Stimulated activated CD8-positive, alpha-beta memory T cell treated with anti-CD3 and anti-CD28 coated beads, Interleukin-12 subunit alpha, Interleukin-12 subunit beta, amount 100 ng/mL, for 24 hours (primary cell): ENCODE results near the gene SNAP25.

Experiments used
- DNase-seq: peaks from one replicate; pipeline ENCODE4 v3.0.0-alpha.2; 2020; ENCODE audit errors: extremely low read depth

Gene SNAP25

DNA sequence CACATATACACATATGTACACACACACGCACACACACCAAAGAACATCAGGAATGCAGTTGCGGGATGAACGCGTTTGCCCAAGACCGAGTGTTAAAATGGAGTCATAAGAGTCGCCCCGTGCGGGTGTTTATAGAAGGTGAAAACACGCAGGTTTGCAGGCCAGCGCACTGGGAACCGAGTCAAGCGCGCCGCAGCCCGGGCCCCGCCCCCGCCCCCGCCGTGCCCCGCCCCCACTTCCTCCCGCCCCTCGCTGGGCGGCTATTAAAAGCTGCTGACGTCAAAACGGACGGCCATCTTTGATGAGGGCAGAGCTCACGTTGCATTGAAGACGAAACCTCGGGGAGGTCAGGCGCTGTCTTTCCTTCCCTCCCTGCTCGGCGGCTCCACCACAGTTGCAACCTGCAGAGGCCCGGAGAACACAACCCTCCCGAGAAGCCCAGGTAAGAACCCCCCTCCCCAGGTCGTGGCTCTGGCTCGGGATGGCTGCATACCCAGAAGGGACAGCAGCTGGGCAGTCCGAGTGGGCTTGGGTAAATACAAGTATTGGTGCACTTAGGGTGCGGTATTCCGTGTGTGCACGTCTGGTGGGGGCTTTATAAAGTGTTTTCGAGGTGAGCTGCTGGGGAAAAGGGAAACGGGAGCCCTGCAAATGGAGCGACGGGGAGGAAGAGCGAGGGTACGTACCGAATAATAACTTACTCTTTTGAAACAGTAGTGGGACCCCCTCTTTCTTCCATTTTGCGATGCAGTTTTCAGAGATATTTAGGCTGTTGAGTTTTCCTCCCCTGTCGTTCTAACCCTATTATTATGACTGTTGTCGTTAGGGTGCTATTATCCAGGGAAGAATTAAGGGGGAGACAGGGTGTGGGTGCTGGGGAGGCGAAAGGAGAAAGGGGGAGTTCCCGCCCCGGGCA lies at the start of gene SNAP25:
TSS of gene SNAP25 (plus strand) at position 295 of the 916 bp plus-strand sequence. CDS start 56,662 bp downstream, outside the sequence.
- no peak for DNase-seq

DNA sequence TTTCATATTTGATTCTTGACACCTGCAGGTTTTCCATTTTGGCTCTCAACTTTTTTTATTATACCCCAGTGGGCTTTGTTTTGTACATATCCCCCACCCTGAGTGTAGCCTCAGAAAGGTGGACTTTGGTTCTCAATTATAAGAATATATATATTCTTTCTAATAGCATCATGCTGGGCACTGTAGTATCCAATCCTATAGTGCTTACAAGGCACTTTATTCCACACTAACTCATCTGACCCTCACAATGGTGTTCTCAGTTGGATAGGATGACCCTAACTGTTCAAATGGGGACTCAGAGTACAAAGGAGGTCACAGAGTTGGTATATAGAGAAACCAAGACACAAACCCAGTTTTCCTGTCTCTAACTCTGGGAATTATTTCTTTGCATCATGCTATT lies 48.9 kb upstream of the SNAP25 start:
- no peak for DNase-seq

DNA sequence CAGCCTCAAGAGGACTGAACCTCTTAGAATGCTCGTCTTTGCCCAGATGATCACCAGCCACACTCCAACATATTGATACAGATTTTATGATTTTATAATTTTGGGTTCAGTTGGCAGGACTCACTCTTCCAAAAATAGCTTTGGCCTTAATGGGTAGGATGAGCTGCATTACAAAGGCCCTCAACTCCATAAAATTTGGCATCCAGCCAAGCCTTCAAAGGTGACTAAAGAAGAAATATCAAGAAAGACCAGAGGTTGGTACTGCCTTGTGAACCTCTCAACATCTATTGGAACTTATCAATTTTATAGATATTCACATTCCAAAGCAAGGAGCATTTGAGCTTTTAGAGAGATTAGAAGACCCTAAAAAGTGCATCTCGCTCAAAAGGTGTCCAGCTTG lies 48.4 kb upstream of the SNAP25 start:
- no peak for DNase-seq

DNA sequence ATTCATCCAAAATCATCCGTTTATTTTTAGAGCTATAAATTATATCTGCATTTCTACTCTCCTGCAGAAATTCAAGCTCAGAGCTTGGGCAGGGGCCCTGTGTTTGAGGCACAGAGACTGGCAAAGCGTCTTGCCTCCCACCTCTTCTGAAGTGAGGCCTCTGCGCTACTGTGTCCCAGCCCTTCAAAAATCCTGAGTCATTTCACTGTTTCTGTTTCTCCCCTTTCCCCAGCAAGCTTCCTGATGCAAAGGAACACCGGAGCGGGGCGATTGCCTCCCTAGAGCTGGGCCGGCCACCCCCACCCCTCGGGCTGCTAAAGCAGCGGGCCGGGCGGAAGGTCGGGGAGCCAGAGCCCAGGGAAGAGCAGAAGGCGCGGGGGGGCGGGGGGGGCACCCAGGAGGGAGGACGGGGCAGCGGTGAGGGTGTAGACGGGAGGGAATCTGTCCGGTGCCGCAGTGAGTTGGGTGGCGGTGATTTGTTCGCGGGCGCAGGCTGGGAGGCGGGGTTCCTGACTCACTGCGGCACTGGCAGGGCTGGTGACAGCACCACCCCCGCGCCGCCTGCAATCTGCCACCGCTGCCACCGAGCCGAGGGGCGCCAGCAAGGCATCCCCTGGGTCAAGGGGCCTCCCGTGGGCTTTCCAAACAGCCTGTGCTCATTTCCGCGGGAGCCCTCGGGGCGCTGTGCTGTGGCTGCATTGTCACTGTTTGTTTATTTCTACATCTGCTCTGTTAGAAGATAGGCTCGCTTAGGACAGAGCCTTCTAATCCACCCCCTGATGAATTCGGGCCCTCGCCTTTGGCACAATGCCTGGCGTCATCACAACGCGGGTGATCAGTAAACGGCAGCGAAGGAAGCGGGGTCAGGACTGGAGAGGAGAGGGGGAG lies 46.5 kb upstream of the SNAP25 start:
- no peak for DNase-seq

DNA sequence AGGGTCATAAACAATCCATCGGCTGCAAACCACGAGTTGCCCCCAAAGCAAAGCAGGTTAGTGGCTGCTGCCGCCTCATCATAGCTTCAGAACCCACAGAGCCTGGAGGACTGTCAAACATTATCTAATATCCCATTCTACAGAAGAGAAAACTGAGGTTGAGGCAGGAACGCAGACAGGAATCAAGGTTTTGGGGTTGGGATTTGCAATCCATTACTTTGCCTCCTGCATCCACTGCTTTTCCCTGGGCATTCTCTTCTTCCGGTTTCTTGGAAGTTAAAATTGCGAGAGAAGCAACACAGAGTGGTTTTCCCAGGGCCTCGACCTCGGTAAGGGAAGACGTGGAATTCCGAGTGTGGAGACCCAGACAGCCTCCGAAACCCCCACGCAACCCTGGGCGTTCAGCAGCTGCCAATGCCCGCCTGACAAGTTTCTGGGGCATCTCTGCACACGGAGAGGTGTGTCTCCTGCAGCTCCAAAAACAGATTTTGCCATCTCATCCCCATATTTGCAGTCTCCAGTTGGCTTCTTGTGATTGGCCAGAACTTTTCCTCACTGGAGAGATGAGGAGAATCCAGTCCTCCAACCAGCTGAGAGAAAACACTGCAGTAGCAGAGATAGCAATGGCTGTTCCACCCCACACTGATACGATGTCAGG lies 45.5 kb upstream of the SNAP25 start:
- no peak for DNase-seq

DNA sequence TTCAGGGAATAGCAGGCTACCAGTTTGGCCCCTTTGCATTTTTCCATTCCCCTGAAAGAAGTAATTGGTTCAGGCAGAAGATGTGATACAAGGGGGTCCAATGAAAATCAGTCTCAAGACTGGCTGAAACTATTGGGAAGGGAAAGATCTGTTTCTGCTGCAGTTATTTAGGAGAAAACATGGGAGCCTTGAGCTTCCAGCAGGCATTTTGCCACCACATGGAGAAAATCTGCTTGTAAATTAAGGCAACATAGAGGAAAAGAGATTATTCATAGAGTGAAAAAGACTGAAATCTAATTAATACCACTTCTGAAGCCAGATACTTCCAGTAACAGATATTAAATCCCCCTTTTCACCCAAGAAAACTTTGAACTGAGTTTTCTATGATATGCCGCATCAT lies 44.2 kb upstream of the SNAP25 start:
- DNase-seq = no peak

DNA sequence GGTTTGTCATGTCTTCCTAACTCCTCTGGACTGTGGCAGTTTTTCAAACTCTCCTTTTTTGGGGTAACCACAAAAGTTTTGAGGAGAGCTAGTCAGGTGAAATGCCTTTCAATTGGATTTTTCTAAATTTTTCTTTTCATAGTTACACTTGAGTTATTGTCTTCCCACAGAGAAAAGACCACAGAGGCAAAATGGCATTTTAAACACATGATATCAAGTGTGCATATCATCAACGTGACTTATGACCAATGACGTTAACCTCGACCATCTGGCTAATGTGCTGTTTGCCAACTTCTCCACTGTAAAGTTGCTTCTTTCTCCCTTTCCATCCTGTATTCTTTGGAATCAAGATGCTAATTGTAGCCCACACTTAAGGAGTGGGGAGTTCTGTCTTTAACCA lies 41.3 kb upstream of the SNAP25 start:
- DNase-seq = no peak

DNA sequence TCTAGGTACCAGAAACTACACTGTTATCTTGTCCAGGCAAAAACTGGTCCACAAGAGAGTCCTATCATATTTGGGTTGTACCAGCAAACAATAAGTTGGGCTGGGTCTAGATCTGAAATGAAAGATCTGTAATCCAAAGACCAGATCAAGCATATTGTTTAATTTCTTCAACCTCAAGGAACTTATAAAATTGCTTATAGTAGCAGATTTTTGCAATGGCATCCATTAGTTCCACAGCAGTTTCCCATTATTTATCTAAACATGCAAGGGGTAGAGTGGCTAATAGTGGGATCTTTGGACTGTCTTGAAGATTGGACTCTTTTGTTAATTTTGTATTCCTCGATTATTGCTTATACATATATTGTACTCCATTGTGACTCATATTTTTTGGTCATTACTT lies 40.5 kb upstream of the SNAP25 start:
- no peak for DNase-seq

DNA sequence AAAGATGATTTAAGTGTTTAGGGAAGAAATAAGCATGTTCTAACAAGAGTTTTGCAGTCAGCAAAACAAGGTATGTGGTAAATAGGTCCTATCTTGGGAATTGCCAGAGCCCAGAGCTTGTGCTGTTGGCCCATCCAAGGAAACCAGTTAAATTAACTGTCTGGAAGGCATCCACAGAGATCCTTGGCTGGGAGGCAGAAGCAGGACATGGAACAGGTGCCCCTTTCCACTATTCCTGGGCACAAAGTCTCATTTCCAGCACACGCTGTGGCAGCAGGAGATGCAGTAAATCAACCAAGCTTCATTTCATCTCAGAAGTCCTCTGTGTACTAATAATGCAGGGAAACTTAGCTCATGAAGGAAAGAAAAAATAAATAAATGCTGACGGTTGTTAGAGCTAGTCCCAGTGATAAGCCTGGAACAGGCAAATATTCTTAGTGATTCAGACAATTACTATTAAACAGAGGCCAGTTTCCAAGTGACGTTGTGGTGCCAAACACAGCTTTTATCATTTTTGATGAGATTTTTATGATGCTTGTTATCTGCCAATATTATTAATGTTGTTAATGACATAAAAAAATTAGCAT lies 39.8 kb upstream of the SNAP25 start:
- no peak for DNase-seq

DNA sequence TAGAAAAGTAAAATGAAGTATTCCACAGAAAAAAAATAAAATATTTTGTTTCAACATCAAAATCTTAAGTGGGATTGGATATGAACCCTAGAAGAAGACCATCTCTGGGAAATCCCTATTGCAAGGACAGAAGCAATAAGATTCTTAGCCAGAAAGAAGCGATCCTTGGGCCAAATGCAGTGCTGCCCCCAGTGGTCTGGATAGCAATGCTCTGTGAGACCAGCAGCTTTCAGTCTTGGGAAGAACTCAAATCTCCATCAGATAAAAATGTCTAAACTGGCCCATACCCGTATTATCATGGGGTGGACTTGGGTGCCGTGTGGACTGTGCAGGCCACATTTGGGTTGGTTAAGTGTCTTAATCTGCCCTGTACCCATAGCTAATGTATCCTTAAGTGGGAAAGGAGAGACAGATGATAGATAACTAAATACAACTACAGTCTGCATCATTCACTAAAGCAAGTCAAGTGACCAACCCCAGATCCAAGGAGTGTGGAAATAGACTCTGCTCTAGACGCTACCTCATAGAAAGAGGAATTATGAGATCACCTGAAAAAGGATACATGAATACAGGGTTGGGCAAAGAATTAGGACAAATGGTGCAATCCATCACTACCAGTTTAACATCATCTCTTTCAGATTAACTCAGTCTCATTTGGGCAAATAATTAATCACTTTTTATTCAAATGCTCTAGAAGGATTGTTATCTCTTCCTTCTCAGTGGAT lies 38.9 kb upstream of the SNAP25 start:
- no peak for DNase-seq

DNA sequence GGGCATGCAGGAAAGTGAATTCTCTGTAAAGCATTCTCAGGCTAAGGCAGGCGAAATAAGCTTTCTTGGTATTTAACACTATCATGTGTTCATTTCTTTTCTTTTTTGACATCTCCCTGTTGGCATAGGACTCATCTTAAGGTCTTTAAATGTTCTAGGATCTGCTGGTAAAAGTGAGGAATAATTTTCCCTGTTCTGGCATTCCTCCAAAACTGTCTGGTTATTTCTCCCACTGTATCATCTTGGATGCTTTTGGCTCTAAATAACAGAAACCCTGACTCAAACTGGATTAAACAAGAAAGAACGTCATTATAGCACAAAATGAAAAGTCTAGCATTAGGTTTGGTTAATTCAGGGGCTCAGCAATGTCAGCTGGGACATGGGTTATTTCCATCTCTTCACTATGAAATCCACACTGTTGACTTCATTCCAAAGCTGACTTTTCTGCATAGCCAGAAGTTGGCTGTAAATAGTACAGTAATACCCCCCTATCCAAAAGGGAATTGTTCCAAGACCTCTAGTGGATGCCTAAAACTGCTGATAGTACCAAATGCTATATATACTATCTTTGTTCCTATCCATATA lies 37.9 kb upstream of the SNAP25 start:
- DNase-seq = no peak

DNA sequence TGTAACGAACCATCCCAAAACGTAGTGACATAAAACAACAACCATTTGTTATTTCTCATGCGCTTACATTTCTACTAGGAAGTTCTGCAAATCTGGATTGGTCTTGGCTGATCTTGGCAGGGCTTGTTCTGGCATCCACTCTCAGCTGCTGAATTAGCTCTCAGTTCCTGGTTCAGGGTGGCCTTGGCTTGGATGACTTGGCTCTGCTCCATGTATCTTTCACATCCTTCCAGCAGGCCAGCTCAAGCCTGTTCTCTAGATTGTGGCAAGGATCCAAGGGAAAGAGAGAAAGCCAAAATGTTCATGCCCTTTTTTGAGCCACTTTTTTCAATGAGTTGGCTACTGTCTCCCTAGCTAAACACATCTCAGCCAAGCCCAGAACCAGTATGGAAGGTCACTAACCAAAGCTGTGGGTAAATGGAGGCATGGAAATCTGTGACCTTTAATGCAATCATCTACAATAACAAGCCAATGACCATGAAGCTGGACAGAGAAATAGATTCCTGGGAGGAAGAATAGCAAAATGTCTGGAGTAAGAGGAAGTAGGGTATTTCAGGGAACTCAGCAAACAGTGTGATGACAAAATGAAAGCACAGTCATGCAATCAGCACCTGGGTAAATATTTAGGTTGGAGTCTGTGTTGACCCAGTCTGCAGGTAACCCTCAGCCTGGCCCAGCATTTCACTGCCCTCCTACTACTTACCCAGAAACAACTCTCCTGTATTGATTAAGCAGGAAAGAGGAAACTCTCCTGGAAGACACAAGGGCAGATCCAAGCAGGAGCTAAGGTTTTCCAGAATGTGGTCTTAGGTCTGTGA lies 32.7 kb upstream of the SNAP25 start:
- no peak for DNase-seq

DNA sequence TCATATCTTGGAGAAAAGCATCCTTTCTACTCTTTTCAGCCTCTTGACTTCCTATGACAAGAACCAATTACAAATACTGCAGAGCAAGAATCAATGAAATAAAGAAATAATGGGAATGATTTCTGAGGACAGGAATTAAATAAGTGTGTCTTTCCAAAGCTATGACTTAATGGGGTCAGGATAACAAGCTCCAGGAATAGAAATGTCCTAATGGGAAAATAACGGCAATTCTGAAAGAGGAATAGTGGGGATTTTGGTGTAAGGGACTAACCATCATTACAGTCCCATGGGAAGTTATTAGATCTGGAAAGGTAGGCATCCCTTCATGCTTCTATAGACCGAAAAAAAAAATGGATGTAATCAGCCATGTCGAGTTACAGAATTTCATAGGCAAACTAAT lies 28.2 kb upstream of the SNAP25 start:
- DNase-seq = no peak

DNA sequence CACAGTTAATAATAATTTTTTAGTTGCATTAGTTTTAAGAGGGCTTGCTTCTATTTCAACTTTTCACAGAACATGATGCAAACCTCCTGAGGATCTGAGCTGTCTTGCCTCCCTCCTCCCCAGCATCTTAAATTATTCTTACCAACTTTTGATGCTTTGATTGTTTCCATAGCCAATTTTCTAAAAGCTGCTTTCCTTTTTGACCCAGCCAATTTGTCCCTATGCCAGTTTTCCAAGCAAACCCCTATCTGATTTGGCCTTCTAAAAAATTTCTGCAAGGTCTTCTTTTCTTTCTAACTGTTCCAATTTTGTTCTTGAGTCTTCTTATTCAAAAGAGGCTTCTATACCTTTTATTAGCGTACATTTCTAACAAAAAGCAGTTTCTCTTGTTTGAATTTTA lies 26.5 kb upstream of the SNAP25 start:
- no peak for DNase-seq

DNA sequence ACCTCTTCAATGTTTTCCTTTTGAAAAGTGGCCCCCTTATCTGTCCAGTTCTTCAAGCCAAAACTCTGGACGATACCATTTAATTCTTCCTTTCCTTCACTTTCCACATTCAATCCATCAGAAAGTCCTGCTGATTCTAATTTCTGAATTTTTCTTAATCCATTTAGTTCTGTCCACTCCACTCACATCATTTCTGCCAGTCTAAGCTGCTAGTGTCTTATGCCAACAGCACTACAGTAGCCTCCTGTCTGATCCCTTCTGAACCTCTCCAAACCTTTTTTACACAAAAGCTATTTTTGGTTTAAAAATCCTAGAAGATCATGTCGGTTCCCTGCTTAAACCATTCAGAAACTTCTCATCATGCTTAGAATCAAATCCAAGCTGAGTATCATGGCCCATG lies 24.5 kb upstream of the SNAP25 start:
- DNase-seq = no peak

DNA sequence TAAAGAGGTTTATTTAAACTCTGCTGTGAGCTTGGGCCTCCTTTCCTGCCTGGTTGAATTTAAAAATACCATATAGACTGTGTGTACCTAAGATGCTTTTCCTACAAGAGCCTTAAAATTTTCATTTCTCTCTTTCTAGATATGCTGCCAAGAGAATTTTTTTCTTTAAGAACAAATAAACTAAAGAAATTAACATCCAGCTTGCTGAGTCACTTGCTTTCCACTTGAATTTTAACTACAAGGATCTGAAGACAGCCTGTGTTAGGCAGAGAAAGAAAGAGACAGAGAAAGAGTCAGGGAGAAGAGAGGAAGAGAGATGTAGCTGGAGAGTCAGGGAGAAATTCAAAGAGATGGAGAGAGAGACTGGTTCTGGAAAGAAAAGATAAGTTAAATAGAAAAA lies 18.3 kb upstream of the SNAP25 start:
- DNase-seq = no peak

DNA sequence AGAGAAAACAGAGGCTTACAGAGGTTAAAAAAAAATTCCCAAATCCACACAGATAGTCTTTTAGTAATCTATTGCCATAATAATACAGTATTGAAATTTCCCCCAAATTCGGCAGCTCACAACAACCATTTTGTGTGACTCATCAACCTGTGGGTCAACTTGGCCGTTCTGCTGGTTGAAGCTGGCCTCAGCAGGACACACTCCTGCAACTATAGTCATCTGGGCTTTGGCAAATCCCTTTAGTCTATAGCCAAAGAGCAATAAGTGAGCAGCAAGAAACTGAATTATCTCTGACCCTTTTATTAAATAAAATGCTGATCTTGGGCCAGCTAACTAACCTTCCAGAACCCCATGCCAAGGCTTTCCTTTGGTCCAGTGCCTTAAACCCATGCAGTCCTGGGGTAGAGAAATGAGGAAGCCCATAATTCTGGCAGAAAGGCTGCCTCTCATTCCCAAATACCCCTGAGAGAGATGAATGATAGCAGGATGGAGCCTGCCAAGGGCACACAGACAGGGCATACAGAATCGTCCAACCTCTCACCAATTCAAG lies 17.2 kb upstream of the SNAP25 start:
- no peak for DNase-seq

DNA sequence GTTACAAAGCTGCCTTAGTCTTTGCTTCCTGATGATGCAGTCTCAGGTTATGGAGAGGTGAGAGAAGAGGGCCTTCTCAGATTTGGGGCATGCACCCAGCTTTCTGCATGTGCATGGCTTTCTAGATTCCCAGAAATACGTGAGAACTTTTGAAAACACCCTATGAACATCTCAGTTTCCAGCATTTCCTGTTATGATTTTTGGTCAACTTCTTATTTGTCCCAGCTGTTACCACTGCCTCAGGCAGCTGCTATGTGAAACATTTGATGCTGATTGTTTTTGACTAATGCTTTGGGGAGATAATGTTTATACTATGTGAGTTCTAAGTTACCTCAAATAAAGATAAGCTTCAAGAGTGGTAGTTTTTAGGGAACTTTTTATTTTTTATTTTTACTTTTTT lies 9.5 kb upstream of the SNAP25 start:
- no peak for DNase-seq

DNA sequence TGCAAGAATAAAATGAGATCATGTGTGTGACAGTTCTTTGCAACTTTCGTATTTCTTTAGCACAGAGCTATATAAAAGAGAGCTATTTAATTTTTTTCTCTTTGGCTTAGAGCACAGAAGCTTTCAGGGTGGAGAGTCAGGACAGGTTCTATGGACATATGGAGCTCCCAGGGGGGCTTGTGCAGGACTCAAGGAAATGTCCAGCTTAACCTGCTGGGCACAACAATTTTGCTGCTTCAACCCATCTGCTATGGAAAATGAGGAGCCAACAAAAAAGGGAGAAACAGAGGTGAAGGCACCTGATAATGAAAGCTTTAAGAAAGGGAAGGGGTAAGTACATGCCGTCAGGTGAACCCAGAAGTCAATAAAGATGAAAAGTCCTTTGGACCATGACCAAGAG lies 5.1 kb upstream of the SNAP25 start:
- DNase-seq = no peak
